Measurements from ENCODE around the gene RCC1.

DNA sequence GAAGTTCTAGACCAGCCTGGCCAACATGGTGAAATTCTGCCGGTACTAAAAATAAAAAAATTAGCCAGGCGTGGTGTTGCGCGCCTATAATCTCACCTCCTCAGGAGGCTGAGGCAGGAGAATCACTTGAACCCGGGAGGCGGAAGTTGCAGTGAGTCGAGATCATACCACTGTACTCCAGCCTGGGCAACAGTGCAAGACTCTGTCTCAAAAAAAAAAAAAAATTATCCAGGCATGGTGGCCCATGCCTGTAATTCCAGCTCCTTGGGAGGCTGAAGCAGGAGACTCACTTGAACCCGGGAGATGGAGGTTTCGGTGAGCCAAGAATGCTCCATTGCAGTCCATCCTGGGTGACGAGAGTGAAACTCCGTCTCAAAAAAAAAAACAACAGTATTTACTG is 67.7 kb downstream of the RCC1 start:
- TF ChIP-seq FOXM1 (IDR thresholded peaks at IDR 0.05; ENCODE audit: borderline replicate concordance) (no peak), SUZ12 (IDR thresholded peaks at IDR 0.05) (no peak), BHLHE40 (IDR thresholded peaks at IDR 0.05; ENCODE audit: borderline replicate concordance) (no peak), NFRKB (IDR thresholded peaks at IDR 0.05) (no peak), SP1 (IDR thresholded peaks at IDR 0.05) (no peak)

Measured in HEK293T (cell line).